H1 (cell line): ENCODE data around the gene RIOK3. TPM values are rescaled to one million over a fixed set of nuclear protein-coding genes. Genes with fewer than 3 reads are reported as not detected.

ENCODE experiments used
- CTCF ChIA-PET: fragments of 300-600 bp; sonication (Branson Sonifier 250); formaldehyde crosslinking; loops from one replicate; lab custom pipeline; 2021; ENCODE audit not compliant: partially characterized antibody; lab: Charles Lee
- POLR2A ChIA-PET: fragments of 300-600 bp; sonication (Branson Sonifier 250); formaldehyde crosslinking; loops from one replicate; lab custom pipeline; 2021; ENCODE audit warnings: inconsistent platforms; ENCODE audit not compliant: partially characterized antibody; lab: Charles Lee
- DNase-seq, 2 experiments: peaks; one replicate each; pipeline versions ENCODE4 v3.0.0 to v3.0.0-alpha.2; 2010 to 2022; ENCODE audit warnings: low spot score in 2 of 2, low read depth in 1 of 2, mixed read lengths in 1 of 2
- FAIRE-seq: peaks from 2 replicates; lab custom pipeline; 2011; peaks lifted over from hg19 to GRCh38; lab: Jason Lieb, UNC
- H2AFZ ChIP-seq: 2 replicates; pipeline ENCODE4 v1.8.1; 2012; ENCODE audit warnings: low read length, inconsistent platforms
- H2AK5ac ChIP-seq: 2 replicates; pipeline ENCODE4 v1.6.1; 2013; ENCODE audit warnings: low read depth, low read length
- H2BK120ac ChIP-seq: replicated peaks from 2 replicates; pipeline ENCODE3; 2013; ENCODE audit warnings: low read depth, low read length, inconsistent platforms
- H2BK12ac ChIP-seq: 2 replicates; pipeline ENCODE4 v1.6.1; 2013; ENCODE audit warnings: low read depth, low read length
- H2BK15ac ChIP-seq: 2 replicates; pipeline ENCODE4 v1.6.1; 2013; ENCODE audit warnings: low read length
- H2BK20ac ChIP-seq: 2 replicates; pipeline ENCODE4 v1.6.1; 2013; ENCODE audit warnings: low read length
- H2BK5ac ChIP-seq: 2 replicates; pipeline ENCODE4 v1.6.1; 2013; ENCODE audit warnings: low read depth, low read length
- H3K14ac ChIP-seq: 2 replicates; pipeline ENCODE4 v1.6.1; 2013; ENCODE audit warnings: inconsistent platforms; ENCODE audit not compliant: insufficient read length
- H3K18ac ChIP-seq: 2 replicates; pipeline ENCODE4 v1.6.1; 2013; ENCODE audit warnings: low read length; ENCODE audit errors: extremely low read depth
- H3K23ac ChIP-seq: 2 replicates; pipeline ENCODE4 v1.6.1; 2013; ENCODE audit warnings: inconsistent platforms; ENCODE audit not compliant: insufficient read length
- H3K23me2 ChIP-seq: 2 replicates; pipeline ENCODE4 v1.6.1; 2013; ENCODE audit warnings: low read depth, low read length
- H3K27ac ChIP-seq: 2 replicates; pipeline ENCODE4 v1.6.1; 2011; ENCODE audit warnings: low read depth, low read length, inconsistent platforms
- H3K27me3 ChIP-seq, 4 experiments: replicated peaks in 1 of 4; 1 replicate in 1 of 4; 2 replicates in 3 of 4; pipeline versions ENCODE4 v1.6.1 to v1.8.1; 2011 to 2013; ENCODE audit warnings: low read length in 3 of 4, mild to moderate bottlenecking in 3 of 4, inconsistent platforms in 2 of 4, mixed read lengths in 2 of 4, moderate library complexity in 1 of 4; ENCODE audit not compliant: control insufficient read depth in 3 of 4, insufficient read depth in 3 of 4; ENCODE audit errors: extremely low read depth in 1 of 4
- H3K36me3 ChIP-seq, 4 experiments: 2 replicates each; pipeline versions ENCODE4 v1.6.1 to v1.8.1; 2011 to 2013; ENCODE audit warnings: mild to moderate bottlenecking in 4 of 4, low read length in 3 of 4, moderate library complexity in 2 of 4, control low read depth in 1 of 4, inconsistent platforms in 1 of 4; ENCODE audit not compliant: insufficient read depth in 4 of 4, control insufficient read depth in 2 of 4
- H3K4ac ChIP-seq: replicated peaks from 2 replicates; pipeline ENCODE3; 2013; ENCODE audit warnings: low read length, low read depth, mixed read lengths, inconsistent platforms; ENCODE audit not compliant: insufficient read length
- H3K4me1 ChIP-seq, 4 experiments: replicated peaks in 1 of 4; 1 replicate in 1 of 4; 2 replicates in 3 of 4; pipeline versions ENCODE4 v1.6.1 to v1.8.1; 2011 to 2013; ENCODE audit warnings: low read length in 3 of 4, inconsistent platforms in 2 of 4, mixed read lengths in 1 of 4; ENCODE audit not compliant: insufficient read depth in 4 of 4, control insufficient read depth in 3 of 4
- H3K4me2 ChIP-seq, 2 experiments: 2 replicates each; pipeline versions ENCODE4 v1.6.1 to v1.8.1; 2011 to 2013; ENCODE audit warnings: low read depth in 2 of 2, low read length in 2 of 2, control low read depth in 1 of 2, inconsistent platforms in 1 of 2, mild to moderate bottlenecking in 1 of 2; ENCODE audit not compliant: insufficient read depth in 1 of 2
- H3K4me3 ChIP-seq, 4 experiments: fragments of 200-600, 300-600 bp in 1 of 4; sonication (generic), shearing (Covaris generic), sonication (Bioruptor Twin) in 1 of 4; 2 replicates each; pipeline versions ENCODE4 v1.5.1 to v1.8.1; 2011 to 2016; ENCODE audit warnings: low read length in 4 of 4, low read depth in 3 of 4, control low read depth in 2 of 4, inconsistent platforms in 2 of 4, mild to moderate bottlenecking in 2 of 4, mixed read lengths in 1 of 4, moderate library complexity in 1 of 4; ENCODE audit not compliant: insufficient read depth in 2 of 4; ENCODE audit errors: extremely low read depth in 1 of 4
- H3K56ac ChIP-seq: replicated peaks from 2 replicates; pipeline ENCODE3; 2013; ENCODE audit warnings: low read depth, mild to moderate bottlenecking, mixed read lengths, low read length, inconsistent platforms; ENCODE audit not compliant: insufficient read length
- H3K79me1 ChIP-seq: 2 replicates; pipeline ENCODE4 v1.6.1; 2013; ENCODE audit warnings: low read depth, low read length, control low read depth
- H3K79me2 ChIP-seq, 2 experiments: 2 replicates each; pipeline versions ENCODE4 v1.6.1 to v1.8.1; 2012 to 2013; ENCODE audit warnings: low read length in 2 of 2, mild to moderate bottlenecking in 2 of 2, inconsistent platforms in 1 of 2; ENCODE audit not compliant: insufficient read depth in 2 of 2, control insufficient read depth in 1 of 2
- H3K9ac ChIP-seq, 4 experiments: replicated peaks in 1 of 4; 1 replicate in 1 of 4; 2 replicates in 3 of 4; pipeline versions ENCODE4 v1.6.1 to v1.8.1; 2011 to 2013; ENCODE audit warnings: low read depth in 3 of 4, low read length in 3 of 4, control low read depth in 2 of 4, mild to moderate bottlenecking in 2 of 4, moderate library complexity in 2 of 4, inconsistent platforms in 1 of 4; ENCODE audit errors: extremely low read depth in 1 of 4
- H3K9me3 ChIP-seq, 2 experiments: 2 replicates each; pipeline versions ENCODE4 v1.6.1 to v1.8.1; 2012 to 2013; ENCODE audit warnings: mild to moderate bottlenecking in 2 of 2, moderate library complexity in 2 of 2, control low read depth in 1 of 2, inconsistent platforms in 1 of 2, low read depth in 1 of 2, low read length in 1 of 2, mixed read lengths in 1 of 2; ENCODE audit not compliant: insufficient read depth in 2 of 2
- H4K20me1 ChIP-seq, 2 experiments: replicated peaks in 1 of 2; 2 replicates each; pipeline versions ENCODE3 to v1.8.1; 2011 to 2013; ENCODE audit warnings: inconsistent platforms in 2 of 2, low read length in 2 of 2, mild to moderate bottlenecking in 1 of 2; ENCODE audit not compliant: insufficient read depth in 2 of 2, control insufficient read depth in 1 of 2
- H4K5ac ChIP-seq: 2 replicates; pipeline ENCODE4 v1.6.1; 2013; ENCODE audit warnings: low read length, low read depth, mixed read lengths, inconsistent platforms; ENCODE audit not compliant: insufficient read length
- H4K8ac ChIP-seq: 2 replicates; pipeline ENCODE4 v1.8.0; 2013; ENCODE audit warnings: mild to moderate bottlenecking, moderate library complexity, low read length, inconsistent platforms; ENCODE audit not compliant: insufficient read depth; ENCODE audit errors: extremely low read depth
- H4K91ac ChIP-seq: replicated peaks from 2 replicates; pipeline ENCODE3; 2013; ENCODE audit warnings: low read length, mixed read lengths, inconsistent platforms; ENCODE audit not compliant: insufficient read length
- WGBS, 2 experiments: shearing (Covaris generic) in 1 of 2; methylation state at CpG; one replicate each; pipeline versions ENCODE4 v1.1.6 to v1.1.7; 2013 to 2015; ENCODE audit warnings: low lambda C conversion rate in 2 of 2, mixed read lengths in 2 of 2, inconsistent platforms in 1 of 2, low coverage in 1 of 2, missing lambda C conversion rate in 1 of 2; ENCODE audit not compliant: insufficient replicate concordance in 2 of 2, insufficient coverage in 1 of 2, insufficient read length in 1 of 2; ENCODE audit errors: extremely low coverage in 1 of 2, missing lambda C conversion rate in 1 of 2; 5-methylcytosine and 5-hydroxymethylcytosine counted together
- polyA plus RNA-seq, 7 experiments: library from polyadenylated mRNA; depleted of rRNA in 3 of 7; stranded (reverse) in 5 of 7; unstranded in 2 of 7; fragments of >200 nt in 5 of 7; fragments of 200-250 nt in 2 of 7; gene quantifications; 1 replicate in 5 of 7; 2 replicates in 1 of 7; 4 replicates in 1 of 7; pipeline versions ENCODE4 v1.2.1 to v1.2.3, GENCODE V29; 2011 to 2013; ENCODE audit warnings: missing spikeins in 2 of 7, mixed read lengths in 2 of 7
- total RNA-seq: library from RNA; stranded (reverse); fragmentation: NEBNext Ultra II Directional; extraction: Animal tissue kit (Norgen Biotek cat#: 25700); gene quantifications from 2 replicates; pipeline ENCODE4 v1.2.1, GENCODE V29; 2021

The RIOK3 gene
- total and polyA plus RNA-seq, 2 of the 8 experiments (the other 6 are each of a cell fraction or from before 2014, with no cell fraction given) = 7.5 to 24.3 TPM

- ChIA-PET CTCF (interaction anchor here (0.6 to 2.0 kb wide), 2 partner anchors 19 to 23 kb away, joined by 3 to 5 read pairs; no protein-coding TSS in a partner anchor), POLR2A (interaction anchor here (0.6 kb wide), 1 partner anchor 12 kb away, joined by 3 read pairs; no protein-coding TSS in a partner anchor)
- Histone ChIP-seq H3K79me2 (no peaks in the 10 kb centered on the region), H2BK15ac (no peak overlapping the region), H4K91ac (no peak overlapping the region), H3K27me3 (no peaks in the 10 kb centered on the region), H4K20me1 (no peaks in the 10 kb centered on the region), H4K5ac (no peak overlapping the region), H4K8ac (no peak overlapping the region), H3K4me3 (no peak overlapping the region), H2AK5ac (no peak overlapping the region), H3K23me2 (no peaks in the 10 kb centered on the region), H2BK5ac (no peak overlapping the region), H3K4ac (no peak overlapping the region), H3K18ac (no peak overlapping the region), H2BK120ac (no peak overlapping the region), H3K23ac (no peak overlapping the region), H3K9me3 (no peaks in the 10 kb centered on the region), H3K9ac (no peak overlapping the region), H3K36me3 (peaks cover 6 to 42% (median 21%) of the 10 kb centered on the region in 4 experiments; a peak in 7 of 8 replicates), H3K79me1 (no peaks in the 10 kb centered on the region), H2BK12ac (no peak overlapping the region), H2AFZ (no peak overlapping the region), H3K4me1 (no peaks in the 10 kb centered on the region), H3K27ac (no peak overlapping the region), H2BK20ac (no peak overlapping the region), H3K56ac (no peak overlapping the region), H3K4me2 (no peak overlapping the region), H3K14ac (no peak overlapping the region)
- no peak for FAIRE-seq
- 98% methylated on average over 3 of the region's 3 CpGs; no CpG with 5 or more reads in 1 of the 2 experiments for WGBS, 2 experiments
- DNase-seq = no peak
These were observed 26.9 kb downstream of the RIOK3 start for GRCh38 chr18:23479829-23480505.
